ENCODE results near the gene UCN3. TPM values are rescaled to one million over a fixed set of nuclear protein-coding genes. Genes with fewer than 3 reads are reported as not detected.

UCN3 gene
- total RNA-seq, result not detected

GRCh38 chr10:5364890-5365338 is at the start of gene UCN3:
Gene UCN3 (plus strand): TSS chr10:5364966. CDS start chr10:5373721, 8,755 bp downstream.
- H3K27ac Mint-ChIP-seq, result peak within 1 kb of the TSS in 1 of 2 donors; percentile 10
- no peaks in the 10 kb centered on the region for H3K9me3 Mint-ChIP-seq
- H3K36me3 Mint-ChIP-seq, result no peaks in the 10 kb centered on the region
- ATAC-seq (no peak), DNase-seq (ENCODE audit: low spot score in 2 of 2) (no peak)

- DNase-seq (ENCODE audit: low spot score in 2 of 2) (peak; percentile 70 to 79), ATAC-seq (peak; percentile 98)
- Mint-ChIP-seq H3K27ac (peak overlapping the region; percentile 73 to 77), H3K9me3 (peaks cover 10 to 26% of the 10 kb centered on the region in 2 donors), H3K36me3 (peaks cover 6 to 11% of the 10 kb centered on the region in 2 donors)
Measured at GRCh38 chr10:5317547-5318107, 47.1 kb upstream of the UCN3 start.

- Mint-ChIP-seq H3K36me3 (peaks cover 6 to 11% of the 10 kb centered on the region in 2 donors), H3K27ac (peak overlapping the region; percentile 73 to 77), H3K9me3 (peaks cover 10 to 24% of the 10 kb centered on the region in 2 donors)
- DNase-seq (ENCODE audit: low spot score in 2 of 2), result no peak
- peak in 1 of 2 donors; percentile 5 for ATAC-seq
Measured at GRCh38 chr10:5318148-5318547, 46.6 kb upstream of the UCN3 start.

GRCh38 chr10:5319863-5320262 is 44.9 kb upstream of the UCN3 start:
- ATAC-seq (no peak), DNase-seq (ENCODE audit: low spot score in 2 of 2) (no peak)
- peaks cover 6 to 11% of the 10 kb centered on the region in 2 donors for H3K36me3 Mint-ChIP-seq
- H3K27ac Mint-ChIP-seq, result peak overlapping the region in 1 of 2 donors; percentile 73
- peaks cover 10 to 21% of the 10 kb centered on the region in 2 donors for H3K9me3 Mint-ChIP-seq

GRCh38 chr10:5321273-5321672 is 43.5 kb upstream of the UCN3 start:
- Mint-ChIP-seq H3K36me3 (peaks cover 6 to 11% of the 10 kb centered on the region in 2 donors), H3K27ac (no peak overlapping the region), H3K9me3 (peaks cover 10 to 12% of the 10 kb centered on the region in 2 donors)
- DNase-seq (ENCODE audit: low spot score in 2 of 2), result no peak
- no peak for ATAC-seq

- Mint-ChIP-seq H3K9me3 (peaks cover 10 to 12% of the 10 kb centered on the region in 2 donors), H3K27ac (no peak overlapping the region), H3K36me3 (peaks cover 6 to 11% of the 10 kb centered on the region in 2 donors)
- DNase-seq (ENCODE audit: low spot score in 2 of 2) (no peak), ATAC-seq (no peak)
Measured at GRCh38 chr10:5323446-5323845, 41.3 kb upstream of the UCN3 start.

GRCh38 chr10:5325076-5325475 is 39.7 kb upstream of the UCN3 start:
- Mint-ChIP-seq H3K9me3 (peaks cover 6 to 7% of the 10 kb centered on the region in 2 donors), H3K36me3 (peaks cover 0 to 8% of the 10 kb centered on the region in 2 donors), H3K27ac (no peak overlapping the region)
- ATAC-seq, result no peak
- no peak for DNase-seq (ENCODE audit: low spot score in 2 of 2)

- no peaks in the 10 kb centered on the region for H3K36me3 Mint-ChIP-seq
Measured at GRCh38 chr10:5334196-5334880, 30.4 kb upstream of the UCN3 start.

GRCh38 chr10:5338010-5338409 is 26.8 kb upstream of the UCN3 start:
- no peak for DNase-seq (ENCODE audit: low spot score in 2 of 2)
- H3K9me3 Mint-ChIP-seq, result peaks cover 0 to 11% of the 10 kb centered on the region in 2 donors
- no peak for ATAC-seq
- no peak overlapping the region for H3K27ac Mint-ChIP-seq
- H3K36me3 Mint-ChIP-seq, result no peaks in the 10 kb centered on the region

More at GRCh38 chr10:5334196-5334880, 30.4 kb upstream of the UCN3 start:
- DNase-seq (ENCODE audit: low spot score in 2 of 2) (no peak), ATAC-seq (no peak)
- Mint-ChIP-seq H3K27ac (no peak overlapping the region), H3K9me3 (peaks cover 0 to 11% of the 10 kb centered on the region in 2 donors)

- H3K27ac Mint-ChIP-seq, result no peak overlapping the region
- H3K9me3 Mint-ChIP-seq, result no peaks in the 10 kb centered on the region
- H3K36me3 Mint-ChIP-seq, result no peaks in the 10 kb centered on the region
- DNase-seq (ENCODE audit: low spot score in 2 of 2), result no peak
- ATAC-seq, result no peak
Measured at GRCh38 chr10:5343092-5343491, 21.7 kb upstream of the UCN3 start.

- ATAC-seq, result no peak
- H3K9me3 Mint-ChIP-seq, result no peaks in the 10 kb centered on the region
- no peak for DNase-seq (ENCODE audit: low spot score in 2 of 2)
- H3K27ac Mint-ChIP-seq, result no peak overlapping the region
- H3K36me3 Mint-ChIP-seq, result no peaks in the 10 kb centered on the region
Measured at GRCh38 chr10:5343561-5343960, 21.2 kb upstream of the UCN3 start.

GRCh38 chr10:5343979-5344378 is 20.8 kb upstream of the UCN3 start:
- no peak for DNase-seq (ENCODE audit: low spot score in 2 of 2)
- ATAC-seq, result no peak
- Mint-ChIP-seq H3K36me3 (no peaks in the 10 kb centered on the region), H3K27ac (no peak overlapping the region), H3K9me3 (no peaks in the 10 kb centered on the region)

- Mint-ChIP-seq H3K9me3 (no peaks in the 10 kb centered on the region), H3K36me3 (no peaks in the 10 kb centered on the region), H3K27ac (no peak overlapping the region)
- DNase-seq (ENCODE audit: low spot score in 2 of 2) (no peak), ATAC-seq (no peak)
Measured at GRCh38 chr10:5344746-5345145, 20.0 kb upstream of the UCN3 start.

GRCh38 chr10:5346881-5347280 is 17.9 kb upstream of the UCN3 start:
- no peaks in the 10 kb centered on the region for H3K36me3 Mint-ChIP-seq
- ATAC-seq (no peak), DNase-seq (ENCODE audit: low spot score in 2 of 2) (no peak)
- H3K9me3 Mint-ChIP-seq, result no peaks in the 10 kb centered on the region
- no peak overlapping the region for H3K27ac Mint-ChIP-seq

- no peaks in the 10 kb centered on the region for H3K36me3 Mint-ChIP-seq
- no peak overlapping the region for H3K27ac Mint-ChIP-seq
- no peaks in the 10 kb centered on the region for H3K9me3 Mint-ChIP-seq
- DNase-seq (ENCODE audit: low spot score in 2 of 2), result no peak
- no peak for ATAC-seq
Measured at GRCh38 chr10:5349362-5349761, 15.4 kb upstream of the UCN3 start.

GRCh38 chr10:5354068-5354467 is 10.7 kb upstream of the UCN3 start:
- no peak for DNase-seq (ENCODE audit: low spot score in 2 of 2)
- no peak overlapping the region for H3K27ac Mint-ChIP-seq
- no peaks in the 10 kb centered on the region for H3K9me3 Mint-ChIP-seq

GRCh38 chr10:5355594-5356301 is 9.0 kb upstream of the UCN3 start:
- no peaks in the 10 kb centered on the region for H3K9me3 Mint-ChIP-seq
- ATAC-seq, result peak; percentile 44 to 58

More at GRCh38 chr10:5354068-5354467, 10.7 kb upstream of the UCN3 start:
- ATAC-seq, result no peak
- no peaks in the 10 kb centered on the region for H3K36me3 Mint-ChIP-seq

More at GRCh38 chr10:5355594-5356301, 9.0 kb upstream of the UCN3 start:
- no peaks in the 10 kb centered on the region for H3K36me3 Mint-ChIP-seq
- no peak for DNase-seq (ENCODE audit: low spot score in 2 of 2)
- no peak overlapping the region for H3K27ac Mint-ChIP-seq
